GM21717 (cell line): ENCODE data around the gene ZFR2.
"Not testable (repeated sequence)": the region's sequence is repeated elsewhere in the genome, so short reads cannot be mapped to it uniquely, and the experiment has no call there.

ENCODE experiments used
- ATAC-seq: cut with Tn5 transposase; IDR thresholded peaks from one replicate; pipeline ENCODE4 v1.9.1; 2021; ENCODE audit warnings: mild to moderate bottlenecking, moderate library complexity; ENCODE audit not compliant: unreplicated experiment

The ZFR2 gene

DNA sequence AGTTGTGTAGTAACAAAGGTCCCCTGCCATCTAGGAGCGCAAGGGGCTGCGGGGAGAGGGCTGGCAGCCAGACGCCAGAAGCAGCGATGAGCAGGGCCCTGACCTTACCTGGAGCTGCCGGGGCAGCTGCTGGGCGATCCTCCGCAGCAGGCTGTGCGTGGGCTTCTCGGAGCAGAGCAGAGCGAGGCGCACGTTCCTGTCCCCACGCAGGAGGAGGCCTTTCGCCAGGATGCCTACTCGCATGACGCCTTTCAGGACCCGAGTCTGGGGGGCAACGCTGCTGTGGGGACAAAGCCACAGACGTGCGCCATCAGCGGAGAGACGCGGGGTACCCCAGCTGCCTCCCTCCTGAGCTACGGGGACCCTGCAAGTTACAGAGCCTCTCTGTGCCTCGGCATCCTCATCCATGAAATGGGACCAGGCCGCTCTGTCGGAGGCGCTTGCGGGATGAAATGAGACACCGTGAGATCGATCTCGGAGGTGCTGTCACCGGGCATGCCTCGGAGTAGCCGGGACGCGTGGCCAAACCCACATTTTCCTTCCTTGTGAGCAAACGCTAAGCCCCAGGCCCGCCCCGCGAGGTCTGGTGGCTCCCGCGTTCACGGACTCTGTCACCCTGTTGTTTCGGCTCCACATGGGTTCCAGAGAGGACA is 52.1 kb downstream of the ZFR2 start:
- no peak for ATAC-seq

GRCh38 chr19:3816148-3816547 is 52.7 kb downstream of the ZFR2 start:
- ATAC-seq = not testable (repeated sequence)

DNA sequence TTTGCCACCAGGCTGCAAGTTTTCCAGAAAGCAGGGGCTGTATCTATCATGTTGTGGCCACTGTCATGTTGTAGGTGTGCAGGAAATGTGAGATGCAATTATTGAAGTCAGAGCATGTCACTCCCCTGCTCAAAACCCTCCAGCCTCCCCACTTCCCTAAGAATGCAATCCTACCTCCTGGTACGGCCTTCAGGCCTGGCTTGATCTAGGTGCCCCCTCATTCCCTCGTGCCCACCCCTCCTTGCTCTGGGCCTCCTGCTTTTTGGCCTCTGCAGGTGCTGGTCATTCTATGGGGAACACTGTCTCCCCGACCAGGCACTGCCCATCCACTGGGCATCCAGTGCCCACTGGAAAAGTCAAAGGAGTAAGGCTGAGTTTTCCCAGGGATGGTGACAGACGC is 54.2 kb downstream of the ZFR2 start:
- no peak for ATAC-seq

GRCh38 chr19:3813473-3814392 is 55.1 kb downstream of the ZFR2 start:
- no peak for ATAC-seq

GRCh38 chr19:3810708-3811355 is 58.0 kb downstream of the ZFR2 start:
- ATAC-seq = no peak

DNA sequence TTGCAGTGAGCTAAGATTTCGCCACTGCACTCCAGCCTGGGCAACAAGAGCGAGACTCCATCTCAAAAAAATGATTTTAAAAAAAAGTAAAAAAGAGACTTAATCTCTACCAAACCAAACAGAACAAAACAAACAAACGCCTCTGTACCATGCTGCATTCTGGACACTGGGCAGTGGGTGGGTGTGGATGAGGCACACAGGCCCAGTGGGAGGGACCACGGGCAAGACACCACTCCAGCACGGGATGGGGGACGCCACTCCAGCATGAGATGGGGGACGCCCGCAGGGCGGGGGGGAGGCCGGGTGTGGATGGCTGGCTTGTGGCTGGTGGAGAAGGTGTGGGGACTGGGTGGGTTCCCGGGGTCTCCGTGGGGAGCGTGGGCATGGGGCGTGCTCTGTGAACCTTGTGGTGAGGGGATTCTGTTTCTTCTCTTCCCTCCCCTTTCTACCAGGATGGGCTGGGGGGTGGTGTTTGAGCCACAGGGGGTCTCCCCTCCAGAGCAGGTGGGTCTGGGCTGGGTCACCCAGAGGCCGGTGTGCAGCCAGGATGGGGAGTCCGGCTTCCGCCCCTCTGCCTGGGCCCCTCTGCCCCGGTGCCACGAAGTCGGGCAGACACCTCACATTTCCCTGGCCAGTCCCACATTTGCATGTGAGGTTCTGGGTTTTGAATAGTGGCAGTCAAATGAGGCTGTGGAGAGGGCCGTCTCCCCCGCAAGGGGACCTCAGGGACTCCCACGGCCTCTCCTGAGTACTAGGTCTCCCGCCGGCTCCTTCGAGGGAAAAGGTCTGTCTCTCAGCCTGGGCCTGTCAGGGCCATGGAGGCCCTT is 58.7 kb downstream of the ZFR2 start:
- ATAC-seq = no peak

DNA sequence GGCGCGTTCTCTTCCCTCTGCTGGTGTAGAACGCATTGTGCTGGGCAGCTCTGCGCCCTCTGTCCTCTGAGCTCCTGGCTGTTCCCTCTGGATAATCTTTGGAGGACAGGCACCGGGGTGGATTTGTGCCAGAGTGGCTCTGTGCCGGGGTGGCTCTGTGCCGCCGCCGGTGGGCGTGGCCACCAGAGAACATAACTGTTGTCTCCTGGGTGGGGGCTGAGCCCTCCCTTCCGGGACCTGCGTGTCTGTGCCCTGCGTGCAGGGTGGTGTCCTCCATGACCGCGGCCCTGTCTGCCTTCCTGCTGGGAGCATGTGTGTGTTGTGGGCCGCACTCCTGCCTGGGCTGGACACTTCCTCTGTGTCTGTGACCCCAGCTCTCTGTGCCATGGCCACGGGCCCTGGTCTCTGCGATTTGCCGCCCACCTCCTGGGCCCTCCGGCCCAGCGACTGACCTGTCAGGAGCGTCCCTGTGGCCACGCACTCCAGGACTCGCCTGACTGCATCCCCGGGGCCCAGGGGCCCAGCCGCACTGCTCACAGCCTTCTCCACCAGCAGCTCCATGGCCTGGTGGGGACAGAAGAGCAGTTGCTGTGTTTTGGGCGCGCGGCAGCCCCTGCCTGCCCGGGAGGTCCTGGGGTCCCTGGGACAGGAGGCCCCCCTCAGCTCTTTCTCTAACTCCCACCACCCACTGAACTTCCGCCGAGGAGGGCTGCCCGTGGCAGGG is 60.3 kb downstream of the ZFR2 start:
- no peak for ATAC-seq

DNA sequence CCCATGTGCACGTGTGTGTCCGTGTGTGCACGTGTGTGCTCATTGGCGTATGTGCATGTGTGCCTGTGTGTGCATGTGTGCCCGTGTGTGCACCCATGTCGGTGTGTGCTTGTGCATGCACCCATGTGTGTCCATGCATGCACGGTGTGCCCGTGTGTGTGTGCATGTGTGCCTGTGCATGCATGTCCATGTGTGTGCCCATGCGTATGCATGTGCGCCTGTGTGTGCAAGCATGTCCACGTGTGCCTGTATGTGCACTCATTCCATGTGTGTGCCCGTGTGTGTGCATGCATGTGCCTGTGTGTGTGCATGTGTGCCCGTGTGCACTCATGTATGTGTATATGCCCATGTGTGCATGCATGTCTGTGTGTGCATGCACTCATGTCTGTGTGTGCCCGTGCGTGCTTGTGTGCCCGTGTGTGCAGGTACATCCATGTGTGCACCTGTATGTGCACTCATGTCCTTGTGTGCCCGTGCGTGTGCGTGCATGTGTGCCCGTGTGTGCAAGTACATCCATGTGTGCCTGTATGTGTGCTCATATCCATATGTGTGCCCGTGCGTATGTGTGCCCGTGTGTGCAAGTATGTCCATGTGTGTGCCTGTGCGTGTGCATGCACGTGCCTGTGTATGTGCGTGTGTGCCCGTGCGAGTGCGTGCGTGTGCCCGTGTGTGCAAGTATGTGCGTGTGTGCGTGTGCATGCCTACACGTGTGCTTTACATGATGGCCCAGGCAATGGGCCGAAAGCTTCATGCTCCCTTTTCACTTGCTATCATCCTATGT is 61.1 kb downstream of the ZFR2 start:
- no peak for ATAC-seq

DNA sequence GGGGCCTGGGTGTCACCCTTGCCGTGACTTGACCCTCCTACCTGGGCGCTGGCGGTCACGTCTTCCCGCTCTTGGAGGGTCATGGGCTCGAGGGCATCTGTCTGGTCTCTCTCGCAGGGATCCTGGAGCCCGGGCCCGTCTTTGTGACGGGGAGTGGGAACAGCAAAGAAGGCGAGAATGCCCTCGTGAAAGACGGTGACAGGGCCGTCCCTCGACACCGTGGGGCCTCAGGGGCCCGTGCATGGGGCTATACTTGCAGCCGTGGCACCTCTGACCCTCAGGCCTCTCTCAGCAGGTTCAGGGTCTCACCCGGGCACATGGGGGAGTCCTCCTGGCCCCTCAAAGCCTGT is 61.7 kb downstream of the ZFR2 start:
- ATAC-seq = no peak

DNA sequence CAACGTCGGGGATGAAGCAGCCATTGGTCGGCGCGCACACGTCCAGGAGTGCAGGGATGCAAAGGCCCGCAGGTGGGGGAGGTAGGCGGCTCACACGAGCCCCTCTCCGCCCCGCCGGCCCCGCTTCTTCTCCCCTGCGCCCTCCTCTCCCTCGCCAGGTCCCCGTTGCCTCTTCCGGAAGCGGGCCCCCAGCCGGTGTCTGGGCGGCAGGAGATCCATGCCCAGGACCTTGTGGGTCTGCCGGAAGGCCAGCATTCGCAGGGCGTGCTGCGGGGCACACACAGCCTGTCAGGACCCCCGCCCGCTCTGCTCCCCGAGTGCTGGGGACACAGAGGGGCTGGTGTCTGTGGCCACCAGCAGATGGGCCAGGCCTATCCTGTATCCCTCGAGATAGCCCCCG is 63.0 kb downstream of the ZFR2 start:
- no peak for ATAC-seq

DNA sequence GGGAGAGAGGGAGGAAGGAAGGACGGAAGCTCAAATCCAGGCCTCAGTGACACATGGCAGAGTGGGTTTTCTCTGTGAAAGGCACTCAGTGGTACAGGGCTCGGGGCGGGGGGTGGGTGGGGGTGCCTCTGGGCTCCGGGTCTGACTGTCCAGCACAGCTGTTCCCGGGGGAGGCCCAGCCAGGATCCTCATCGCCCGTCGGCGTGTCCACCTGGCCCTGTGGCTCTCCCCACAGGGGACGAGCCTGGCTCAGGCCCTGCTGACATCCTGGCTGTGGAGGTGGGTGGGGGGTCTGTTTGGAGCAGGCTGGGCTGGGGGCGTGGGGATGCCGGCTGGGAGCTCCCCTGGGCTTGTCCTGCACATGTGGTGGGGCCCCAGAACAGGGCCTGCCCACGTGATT is 64.4 kb downstream of the ZFR2 start:
- no peak for ATAC-seq

DNA sequence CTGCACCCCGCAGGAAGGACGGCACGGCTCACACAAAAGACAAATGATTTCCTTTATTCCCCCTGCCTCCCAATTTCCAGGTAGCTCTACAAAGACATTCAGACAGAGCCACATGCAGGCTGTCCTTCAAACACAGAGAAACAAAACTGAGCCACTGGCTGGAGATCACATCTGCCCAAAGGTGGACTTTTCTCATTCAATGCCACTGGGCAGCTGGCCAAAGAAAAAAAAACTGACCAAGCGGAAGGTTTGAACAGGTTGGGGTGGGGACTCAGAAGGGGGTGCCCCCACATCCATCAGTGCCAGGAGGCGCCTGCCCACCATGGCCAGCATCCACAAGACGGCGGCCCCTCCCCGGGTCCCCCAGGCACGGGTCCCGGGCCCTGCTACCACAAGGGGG is 64.9 kb downstream of the ZFR2 start:
- no peak for ATAC-seq

DNA sequence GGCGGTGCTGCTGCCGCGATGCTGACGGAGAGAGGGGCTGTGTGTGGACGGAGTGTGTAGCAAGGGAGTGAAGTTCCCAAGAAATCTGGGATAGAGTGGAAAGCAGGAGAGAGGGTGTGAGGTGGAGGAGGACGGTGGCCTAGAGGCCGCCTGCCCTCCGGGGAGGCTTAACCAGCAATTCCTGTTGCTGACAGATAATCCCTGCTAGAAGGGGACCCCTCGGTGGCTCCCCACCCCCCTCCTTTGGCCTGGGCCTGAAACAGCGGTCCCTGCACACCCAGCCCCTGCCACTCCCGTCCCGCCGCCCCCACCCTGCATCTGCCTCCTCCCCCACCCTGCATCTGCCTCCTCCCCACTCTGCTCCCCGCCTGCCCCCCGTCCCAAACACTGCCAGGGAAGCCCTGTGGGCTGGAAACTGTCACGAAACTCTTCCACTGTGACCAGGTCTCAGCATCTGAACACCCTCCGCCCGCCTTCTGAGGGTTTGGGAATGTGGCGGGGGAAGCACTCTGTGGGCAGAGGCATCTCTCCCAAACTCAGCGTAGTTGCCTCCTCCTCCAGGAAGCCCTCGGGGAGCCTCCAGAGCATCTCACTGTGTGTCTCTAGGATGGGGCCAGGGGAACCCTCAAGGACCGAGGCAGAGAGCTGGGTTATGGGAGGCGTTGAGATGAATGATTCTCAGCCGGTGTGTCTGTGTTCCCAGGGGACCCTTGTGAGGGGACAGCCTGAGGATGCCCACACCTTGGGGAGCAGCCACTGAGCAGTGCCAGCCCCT is 65.5 kb downstream of the ZFR2 start:
- no peak for ATAC-seq

GRCh38 chr19:3801412-3802096 is 67.3 kb downstream of the ZFR2 start:
- ATAC-seq = no peak

DNA sequence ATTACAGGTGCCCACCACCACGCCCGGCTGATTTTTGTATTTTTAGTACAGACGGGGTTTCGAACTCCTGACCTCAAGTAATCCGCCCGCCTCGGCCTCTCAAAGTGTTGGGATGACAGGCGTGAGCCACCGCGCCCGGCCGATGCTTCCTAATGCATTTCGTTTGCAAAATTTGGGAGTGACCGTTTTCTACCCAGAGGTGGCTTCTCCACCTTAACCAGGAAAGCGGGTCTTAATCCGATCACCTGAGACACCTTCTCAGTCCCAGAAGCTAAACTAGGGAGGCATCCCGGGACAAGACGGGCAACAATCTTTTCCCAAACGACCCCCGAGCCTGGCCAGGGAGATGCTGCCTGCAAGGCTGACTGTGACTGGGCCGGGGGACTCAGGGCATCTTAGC is 67.8 kb downstream of the ZFR2 start:
- ATAC-seq = no peak

DNA sequence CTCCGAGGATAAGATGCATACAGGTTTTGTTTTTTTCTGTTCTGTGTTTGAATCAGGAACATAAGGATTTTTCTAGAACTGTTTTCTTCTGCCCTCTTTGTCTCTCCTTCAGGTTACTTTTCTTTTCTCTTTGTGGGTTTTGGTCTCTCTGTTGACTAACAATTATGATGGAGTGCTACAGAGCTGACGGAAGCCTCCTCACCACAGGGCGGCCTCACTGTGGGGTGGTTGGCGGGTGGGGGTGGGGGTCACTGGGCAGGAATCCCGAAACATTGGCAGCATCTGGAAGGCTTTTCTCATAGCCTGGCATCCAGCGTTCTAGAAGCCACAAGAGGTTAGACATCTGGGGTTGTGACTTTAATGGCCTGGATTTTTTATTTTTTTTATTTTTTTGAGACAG is 70.7 kb downstream of the ZFR2 start:
- ATAC-seq = no peak

DNA sequence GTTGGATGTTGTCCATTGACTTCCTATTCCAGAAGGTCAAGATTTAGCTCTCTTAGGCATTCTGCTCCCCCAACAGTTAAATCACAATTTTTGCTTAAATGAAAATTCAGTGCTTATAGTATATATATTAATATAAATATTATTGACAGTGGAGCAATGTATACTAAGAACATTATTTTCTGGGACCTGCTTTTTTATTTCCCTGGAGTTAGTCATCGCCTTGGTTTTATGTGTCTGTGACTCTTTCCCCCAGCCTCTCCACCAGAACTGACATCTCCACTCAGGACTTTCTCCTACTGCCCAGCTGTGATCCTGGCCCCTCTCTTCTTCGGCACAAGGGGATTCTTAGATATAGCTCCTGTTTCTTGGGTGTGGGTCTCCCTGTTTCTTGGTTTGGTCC is 72.5 kb downstream of the ZFR2 start:
- no peak for ATAC-seq

DNA sequence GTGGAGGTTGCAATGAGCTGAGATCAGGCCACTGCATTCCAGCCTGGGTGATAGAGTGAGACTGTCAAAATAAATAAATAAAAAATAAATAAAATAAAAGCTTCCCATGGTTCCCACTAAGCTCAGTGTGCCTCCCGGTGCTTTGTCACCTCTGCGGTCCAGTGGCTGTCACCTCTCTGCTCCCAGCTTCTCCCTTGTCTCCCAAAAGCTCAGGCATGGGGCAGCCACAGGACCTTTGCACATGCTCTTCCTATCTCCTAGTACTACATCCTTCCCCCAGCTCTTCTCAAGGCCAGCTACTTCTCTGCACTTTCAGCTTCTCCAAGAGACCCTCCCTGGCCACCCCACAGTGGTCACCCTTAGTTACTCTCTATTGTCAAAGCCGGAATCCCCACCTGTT is 75.0 kb downstream of the ZFR2 start:
- ATAC-seq = no peak
